OCI-LY7 (cell line): Measurements from ENCODE around the gene KCNE2. TPM values are rescaled to one million over a fixed set of nuclear protein-coding genes. Genes with fewer than 3 reads are reported as not detected.
"Not testable (repeated sequence)": the region's sequence is repeated elsewhere in the genome, so short reads cannot be mapped to it uniquely, and the experiment has no call there.

Experiments used
- BruUV-seq: library from RNA; stranded (reverse); fragments of 400-500 nt; replicated peaks from 2 replicates; lab custom pipeline; 2021; lab: Mats Ljungman, UMichigan
- CTCF ChIA-PET: fragments of 300-600 bp; sonication (Branson Sonifier 250); formaldehyde crosslinking; loops from one replicate; lab custom pipeline; 2022; ENCODE audit warnings: antibody characterized with exemption; ENCODE audit not compliant: unreplicated experiment; lab: Charles Lee
- POLR2A ChIA-PET: fragments of 300-600 bp; sonication (Branson Sonifier 250); formaldehyde crosslinking; loops from one replicate; lab custom pipeline; 2022; ENCODE audit warnings: antibody characterized with exemption; lab: Charles Lee
- DNase-seq: peaks from one replicate; pipeline ENCODE4 v3.0.0-alpha.2; 2015; ENCODE audit warnings: low spot score
- H2AFZ ChIP-seq: fragments of 200-600 bp; sonication (generic), shearing (Covaris generic); 2 replicates; pipeline ENCODE4 v1.6.1; 2014; ENCODE audit warnings: mild to moderate bottlenecking, antibody characterized with exemption, low read length, moderate library complexity
- H3K27ac ChIP-seq: fragments of 200-600 bp; sonication (generic); 2 replicates; pipeline ENCODE4 v1.5.1; 2014; ENCODE audit warnings: mixed run types, low read depth, mild to moderate bottlenecking, moderate library complexity, low read length, inconsistent platforms; ENCODE audit not compliant: poor library complexity, severe bottlenecking
- H3K36me3 ChIP-seq: fragments of 200-600 bp; sonication (generic); 2 replicates; pipeline ENCODE4 v1.6.1; 2014; ENCODE audit warnings: mild to moderate bottlenecking, antibody characterized with exemption, low read length, moderate library complexity, mixed read lengths; ENCODE audit not compliant: insufficient read depth
- H3K4me1 ChIP-seq: fragments of 200-600 bp; sonication (generic); 2 replicates; pipeline ENCODE4 v1.5.1; 2014; ENCODE audit warnings: mild to moderate bottlenecking, low read length; ENCODE audit not compliant: insufficient read depth, poor library complexity, severe bottlenecking
- H3K4me2 ChIP-seq: fragments of 200-600 bp; sonication (generic); 2 replicates; pipeline ENCODE4 v1.6.1; 2014; ENCODE audit warnings: mild to moderate bottlenecking, low read length
- H3K4me3 ChIP-seq: fragments of 200-600 bp; sonication (generic); 2 replicates; pipeline ENCODE4 v1.5.1; 2014; ENCODE audit warnings: mild to moderate bottlenecking, low read depth, low read length; ENCODE audit not compliant: poor library complexity, severe bottlenecking
- H3K79me2 ChIP-seq: fragments of 200-600 bp; sonication (generic); 2 replicates; pipeline ENCODE4 v1.6.1; 2016; ENCODE audit warnings: low read depth, mild to moderate bottlenecking, low read length, moderate library complexity, mixed read lengths; ENCODE audit not compliant: insufficient read depth
- H3K9me2 ChIP-seq: fragments of 200-600 bp; sonication (generic); 2 replicates; pipeline ENCODE4 v1.6.1; 2016; ENCODE audit warnings: mild to moderate bottlenecking, low read length, mixed read lengths; ENCODE audit not compliant: insufficient read depth
- H3K9me3 ChIP-seq: fragments of 200-600 bp; sonication (generic); 2 replicates; pipeline ENCODE4 v1.6.1; 2014; ENCODE audit warnings: mild to moderate bottlenecking, mixed run types, low read length, mixed read lengths
- H4K20me1 ChIP-seq: fragments of 200-600 bp; sonication (generic); 2 replicates; pipeline ENCODE4 v1.6.1; 2014; ENCODE audit warnings: mild to moderate bottlenecking, antibody characterized with exemption, low read length, moderate library complexity, mixed read lengths; ENCODE audit not compliant: insufficient read depth
- CTCF ChIP-seq: fragments of 200-600 bp; sonication (generic); conservative IDR thresholded peaks from 2 replicates; pipeline ENCODE4 v1.5.1; 2014; ENCODE audit warnings: mild to moderate bottlenecking, antibody characterized with exemption, low read length, moderate library complexity, mixed read lengths
- EZH2phosphoT487 ChIP-seq: fragments of 200-600 bp; sonication (generic); IDR thresholded peaks from 2 replicates; pipeline ENCODE4 v1.6.1; 2018; ENCODE audit warnings: low read depth, borderline replicate concordance, mild to moderate bottlenecking, mixed run types, antibody characterized with exemption, low read length, moderate library complexity, mixed read lengths
- intact Hi-C: fragments of 100-400 bp; cut with micrococcal nuclease; formaldehyde crosslinking; loops from one replicate; pipeline ENCODE4 v1.10.0; 2022; ENCODE audit not compliant: unreplicated experiment
- total RNA-seq, 2 experiments: library from RNA; depleted of rRNA in 1 of 2; stranded (reverse); fragments of >200 nt in 1 of 2; shearing (Covaris generic) in 1 of 2; gene quantifications; 2 replicates each; pipeline ENCODE4 v1.2.3, GENCODE V29; 2014 to 2022

KCNE2 gene
- total RNA-seq, 2 experiments from 2014 or later: not detected

- H3K4me2 ChIP-seq: no peak overlapping the region
- H3K9me3 ChIP-seq: no peaks in the 10 kb centered on the region
- H2AFZ ChIP-seq: no peak overlapping the region
- no peak overlapping the region for H3K27ac ChIP-seq
- DNase-seq: no peak
- TF ChIP-seq EZH2phosphoT487 (no peak), CTCF (no peak)
- H3K79me2 ChIP-seq: no peaks in the 10 kb centered on the region
- intact Hi-C loops: no loop called here
- no TSS peak for BruUV-seq
- H4K20me1 ChIP-seq: no peaks in the 10 kb centered on the region
- H3K4me1 ChIP-seq: no peaks in the 10 kb centered on the region
- ChIA-PET CTCF (no interaction called here), POLR2A (no interaction called here)
- H3K9me2 ChIP-seq: no peaks in the 10 kb centered on the region
- no peak overlapping the region for H3K4me3 ChIP-seq
- no peaks in the 10 kb centered on the region for H3K36me3 ChIP-seq
Measured at GRCh38 chr21:34369741-34370140, 5.9 kb downstream of the KCNE2 start.

GRCh38 chr21:34372321-34372720, 8.5 kb downstream of the KCNE2 start:
- Histone ChIP-seq H3K9me2 (no peaks in the 10 kb centered on the region), H3K9me3 (no peaks in the 10 kb centered on the region), H4K20me1 (no peaks in the 10 kb centered on the region), H2AFZ (no peak overlapping the region), H3K4me3 (no peak overlapping the region), H3K36me3 (no peaks in the 10 kb centered on the region), H3K79me2 (no peaks in the 10 kb centered on the region), H3K27ac (no peak overlapping the region), H3K4me1 (no peaks in the 10 kb centered on the region), H3K4me2 (no peak overlapping the region)
- CTCF ChIA-PET: no interaction called here
- POLR2A ChIA-PET: interaction anchor here (2.2 kb wide), 1 partner anchor 10 kb away, joined by 6 read pairs; no protein-coding TSS in a partner anchor
- DNase-seq: no peak
- BruUV-seq: no TSS peak
- TF ChIP-seq CTCF (no peak), EZH2phosphoT487 (no peak)
- intact Hi-C loops: no loop called here

- H3K4me2 ChIP-seq, BruUV-seq, H3K4me1 ChIP-seq, H3K27ac ChIP-seq, H3K9me2 ChIP-seq, H4K20me1 ChIP-seq, H3K36me3 ChIP-seq, intact Hi-C loops, POLR2A ChIA-PET, H3K79me2 ChIP-seq, CTCF ChIA-PET, H2AFZ ChIP-seq, H3K9me3 ChIP-seq, DNase-seq, H3K4me3 ChIP-seq: not testable (repeated sequence)
Measured at GRCh38 chr21:34374462-34374861, 10.7 kb downstream of the KCNE2 start.

GRCh38 chr21:34374940-34375618, 11.3 kb downstream of the KCNE2 start, which contains the start of gene SMIM11:
TSS of gene SMIM11 (plus strand) at chr21:34375507. CDS start at chr21:34379505, 3,998 bp downstream.
- H3K9me2 ChIP-seq, intact Hi-C loops, POLR2A ChIA-PET, BruUV-seq, H3K4me3 ChIP-seq, H3K4me2 ChIP-seq, H3K27ac ChIP-seq, H2AFZ ChIP-seq, H3K79me2 ChIP-seq, H3K9me3 ChIP-seq, H3K4me1 ChIP-seq, H4K20me1 ChIP-seq, H3K36me3 ChIP-seq, CTCF ChIA-PET, DNase-seq: not testable (repeated sequence)

DNA sequence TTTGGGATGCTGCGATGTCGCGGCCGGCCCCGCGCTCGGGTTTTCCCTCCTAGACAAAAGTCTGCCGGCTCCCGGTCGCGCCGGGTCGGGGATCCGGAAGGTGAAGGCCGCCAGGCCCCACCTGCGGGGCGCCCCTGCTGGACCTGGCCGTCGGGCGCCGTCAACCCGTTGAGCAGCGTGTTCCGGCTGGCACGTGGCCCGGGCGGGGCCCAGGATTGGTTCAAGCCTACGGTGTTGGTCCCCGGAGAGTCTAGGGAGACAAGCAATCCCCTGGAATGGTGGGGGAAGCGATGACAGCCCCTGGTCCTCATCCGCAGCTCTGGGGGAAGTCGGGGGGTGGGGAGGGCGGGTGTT, 11.8 kb downstream of the KCNE2 start:
- H3K36me3 ChIP-seq, DNase-seq, POLR2A ChIA-PET, H3K4me1 ChIP-seq, H4K20me1 ChIP-seq, H2AFZ ChIP-seq, H3K79me2 ChIP-seq, intact Hi-C loops, CTCF ChIA-PET, H3K27ac ChIP-seq, H3K9me3 ChIP-seq, H3K4me3 ChIP-seq, H3K9me2 ChIP-seq, H3K4me2 ChIP-seq: not testable (repeated sequence)
- TSS peak; percentile 78 for BruUV-seq
